MCF 10A (cell line): ENCODE data around the gene ANKRD39. TPM values are rescaled to one million over a fixed set of nuclear protein-coding genes. Genes with fewer than 3 reads are reported as not detected.

Experiments
- BruUV-seq: library from RNA; stranded (reverse); fragments of 400-500 nt; replicated peaks from 2 replicates; lab custom pipeline; 2021; lab: Mats Ljungman, UMichigan
- CTCF ChIA-PET: fragments of 300-600 bp; sonication (Branson Sonifier 250); formaldehyde crosslinking; extraction: SDS; loops from one replicate; lab custom pipeline; 2021; ENCODE audit warnings: antibody characterized with exemption, inconsistent platforms; lab: Yijun Ruan, JAX
- POLR2A ChIA-PET: fragments of 300-600, 350-650 bp; sonication (Branson Sonifier 250); formaldehyde crosslinking; extraction: SDS; loops from one replicate; lab custom pipeline; 2020; ENCODE audit warnings: antibody characterized with exemption, inconsistent platforms; lab: Yijun Ruan, JAX
- DNase-seq: peaks from one replicate; pipeline ENCODE4 v3.0.0-alpha.2; 2018; ENCODE audit not compliant: unreplicated experiment
- H3K27ac Mint-ChIP-seq: one replicate; pipeline ENCODE4 v1.8.0; 2022; ENCODE audit warnings: mild to moderate bottlenecking, low read depth, mixed read lengths; ENCODE audit not compliant: unreplicated experiment
- H3K27me3 Mint-ChIP-seq: one replicate; pipeline ENCODE4 v1.8.0; 2022; ENCODE audit warnings: mixed read lengths; ENCODE audit not compliant: insufficient read depth, unreplicated experiment
- H3K36me3 Mint-ChIP-seq: one replicate; pipeline ENCODE4 v1.8.0; 2022; ENCODE audit warnings: mild to moderate bottlenecking, moderate library complexity, mixed read lengths; ENCODE audit not compliant: insufficient read depth, unreplicated experiment
- H3K4me1 Mint-ChIP-seq: one replicate; pipeline ENCODE4 v1.8.0; 2022; ENCODE audit warnings: mixed read lengths; ENCODE audit not compliant: insufficient read depth, unreplicated experiment
- H3K4me3 Mint-ChIP-seq: one replicate; pipeline ENCODE4 v1.8.0; 2022; ENCODE audit warnings: mild to moderate bottlenecking, moderate library complexity, mixed read lengths; ENCODE audit not compliant: unreplicated experiment
- H3K9me3 Mint-ChIP-seq: one replicate; pipeline ENCODE4 v1.8.0; 2022; ENCODE audit warnings: mixed read lengths; ENCODE audit not compliant: unreplicated experiment
- CTCF ChIP-seq: fragments of 200-600 bp; IDR thresholded peaks from one replicate; pipeline ENCODE4 v1.8.0; 2022; ENCODE audit warnings: antibody characterized with exemption, mild to moderate bottlenecking; ENCODE audit not compliant: unreplicated experiment
- intact Hi-C: fragments of 100-400 bp; cut with micrococcal nuclease; formaldehyde crosslinking; loops from 2 replicates; pipeline ENCODE4 v1.14.1; 2022
- total RNA-seq: library from RNA; stranded (reverse); gene quantifications from 2 replicates; pipeline ENCODE4 v1.2.3, GENCODE V29; 2022

Gene ANKRD39
- total RNA-seq, 1 experiment from 2014 or later: 14.0 TPM

- CTCF ChIA-PET: interaction anchor here (0.5 to 5.8 kb wide), 6 partner anchors 9 to 333 kb away, joined by 3 to 30 read pairs (median 4); partner anchors contain the start of gene ANKRD39
- no peak for DNase-seq
- TF ChIP-seq CTCF: no peak
- no TSS peak for BruUV-seq
- intact Hi-C loops: no loop called here
- POLR2A ChIA-PET: interaction anchor here (1.7 to 4.6 kb wide), 2 partner anchors 10 to 84 kb away, joined by 8 to 53 read pairs; partner anchors contain the start of gene ANKRD39
- H3K27ac Mint-ChIP-seq: peak overlapping the region; percentile 63
- H3K36me3 Mint-ChIP-seq: peaks cover 13% of the 10 kb centered on the region
- peaks cover 5% of the 10 kb centered on the region for H3K4me1 Mint-ChIP-seq
- no peaks in the 10 kb centered on the region for H3K27me3 Mint-ChIP-seq
- H3K9me3 Mint-ChIP-seq: no peaks in the 10 kb centered on the region
- H3K4me3 Mint-ChIP-seq: peak overlapping the region; percentile 78
These were observed 9.4 kb upstream of the ANKRD39 start for GRCh38 chr2:96866986-96867755.

- Mint-ChIP-seq H3K4me3 (peak overlapping the region; percentile 78), H3K27ac (no peak overlapping the region), H3K27me3 (no peaks in the 10 kb centered on the region), H3K9me3 (no peaks in the 10 kb centered on the region), H3K4me1 (peaks cover 5% of the 10 kb centered on the region), H3K36me3 (peaks cover 18% of the 10 kb centered on the region)
- no peak for TF ChIP-seq CTCF
- POLR2A ChIA-PET: interaction anchor here (4.6 kb wide), 1 partner anchor 9 kb away, joined by 53 read pairs; the partner anchor contains the start of gene ANKRD39
- CTCF ChIA-PET: interaction anchor here (0.5 to 5.8 kb wide), 5 partner anchors 9 to 210 kb away, joined by 3 to 30 read pairs (median 5); partner anchors contain the start of gene ANKRD39
- no TSS peak for BruUV-seq
- intact Hi-C loops: no loop called here
- no peak for DNase-seq
These were observed 8.8 kb upstream of the ANKRD39 start for GRCh38 chr2:96866586-96866985.

GRCh38 chr2:96866149-96866548 lies 8.3 kb upstream of the ANKRD39 start:
- no peak for TF ChIP-seq CTCF
- ChIA-PET POLR2A (interaction anchor here (4.6 kb wide), 1 partner anchor 9 kb away, joined by 53 read pairs; the partner anchor contains the start of gene ANKRD39), CTCF (interaction anchor here (0.9 to 5.8 kb wide), 3 partner anchors 8 to 84 kb away, joined by 5 to 30 read pairs (median 5); partner anchors contain the start of gene ANKRD39)
- Mint-ChIP-seq H3K27ac (no peak overlapping the region), H3K27me3 (no peaks in the 10 kb centered on the region), H3K4me1 (peaks cover 5% of the 10 kb centered on the region), H3K9me3 (no peaks in the 10 kb centered on the region), H3K36me3 (peaks cover 22% of the 10 kb centered on the region), H3K4me3 (no peak overlapping the region)
- no TSS peak for BruUV-seq
- no peak for DNase-seq
- intact Hi-C loops: no loop called here

- H3K27me3 Mint-ChIP-seq: no peaks in the 10 kb centered on the region
- no peak overlapping the region for H3K4me3 Mint-ChIP-seq
- ChIA-PET CTCF (interaction anchor here (1.1 kb wide), 1 partner anchor 62 kb away, joined by 5 read pairs; no protein-coding TSS in a partner anchor), POLR2A (interaction anchor here (4.6 kb wide), 1 partner anchor 8 kb away, joined by 53 read pairs; the partner anchor contains the start of gene ANKRD39)
- H3K27ac Mint-ChIP-seq: no peak overlapping the region
- peaks cover 22% of the 10 kb centered on the region for H3K36me3 Mint-ChIP-seq
- DNase-seq: no peak
- H3K9me3 Mint-ChIP-seq: no peaks in the 10 kb centered on the region
- BruUV-seq: no TSS peak
- TF ChIP-seq CTCF: no peak
- intact Hi-C loops: no loop called here
- H3K4me1 Mint-ChIP-seq: peaks cover 5% of the 10 kb centered on the region
These were observed 7.8 kb upstream of the ANKRD39 start for GRCh38 chr2:96865654-96866053.
